HCEC 1CT (cell line): ENCODE data around the gene MRGPRF.
"Not testable (repeated sequence)": the region's sequence is repeated elsewhere in the genome, so short reads cannot be mapped to it uniquely, and the experiment has no call there.

Source experiments
- DNase-seq: peaks from one replicate; pipeline ENCODE4 v3.0.0-alpha.2; 2017

The MRGPRF gene

GRCh38 chr11:68979931-68980775 lies 32.9 kb downstream of the MRGPRF start:
- no peak for DNase-seq

DNA sequence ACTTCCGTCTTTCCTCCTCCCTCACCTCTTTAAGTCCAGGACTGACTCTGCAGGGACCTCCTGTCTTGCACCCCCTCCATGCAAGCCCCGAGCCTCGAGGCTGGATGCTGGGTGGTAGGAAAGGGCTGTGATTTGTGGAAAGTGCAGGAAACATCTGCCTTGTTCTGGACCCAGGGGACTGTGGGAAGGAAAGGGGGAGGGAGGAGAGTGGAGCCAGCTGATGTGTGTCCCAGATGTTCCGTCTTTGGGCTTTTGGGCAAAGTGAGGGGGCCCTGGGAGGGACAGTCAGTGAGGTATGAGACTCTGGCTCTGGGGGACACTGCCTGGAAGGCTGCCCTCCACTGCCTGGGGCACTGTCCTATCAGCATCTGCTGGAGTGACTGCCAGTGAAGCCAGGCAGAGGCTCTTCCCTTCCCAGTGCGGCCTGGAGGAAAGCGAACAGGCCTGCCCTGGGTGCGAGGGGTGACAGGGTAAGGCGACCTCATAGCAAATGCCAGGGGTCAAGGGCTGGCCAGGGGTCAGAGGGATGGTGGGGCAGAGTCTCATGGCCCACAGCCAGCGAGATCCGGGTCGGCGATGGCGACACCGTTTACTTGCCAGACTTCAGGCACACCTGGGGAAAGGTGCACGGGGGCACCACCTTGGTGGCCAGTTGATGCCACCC lies 34.0 kb downstream of the MRGPRF start:
- DNase-seq, result no peak

DNA sequence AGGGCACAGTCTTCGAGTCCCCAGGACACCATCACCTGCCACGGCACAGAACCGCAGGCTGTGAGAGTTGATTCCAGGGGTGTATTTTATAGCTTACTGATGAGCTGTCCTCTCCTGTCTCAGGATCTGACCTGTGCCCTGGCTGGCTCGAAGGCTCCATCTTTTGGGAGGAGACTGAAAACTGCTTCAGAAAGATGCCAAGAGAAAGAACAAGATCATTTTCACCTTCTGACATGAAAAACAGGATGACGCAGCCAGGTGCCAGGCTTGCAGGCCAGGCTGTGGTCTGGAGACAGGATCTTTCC lies 34.5 kb downstream of the MRGPRF start:
- DNase-seq, result no peak

- DNase-seq, result no peak
Observed at GRCh38 chr11:68977781-68978625, 35.0 kb downstream of the MRGPRF start.

GRCh38 chr11:68976563-68976962 lies 36.5 kb downstream of the MRGPRF start:
- no peak for DNase-seq

DNA sequence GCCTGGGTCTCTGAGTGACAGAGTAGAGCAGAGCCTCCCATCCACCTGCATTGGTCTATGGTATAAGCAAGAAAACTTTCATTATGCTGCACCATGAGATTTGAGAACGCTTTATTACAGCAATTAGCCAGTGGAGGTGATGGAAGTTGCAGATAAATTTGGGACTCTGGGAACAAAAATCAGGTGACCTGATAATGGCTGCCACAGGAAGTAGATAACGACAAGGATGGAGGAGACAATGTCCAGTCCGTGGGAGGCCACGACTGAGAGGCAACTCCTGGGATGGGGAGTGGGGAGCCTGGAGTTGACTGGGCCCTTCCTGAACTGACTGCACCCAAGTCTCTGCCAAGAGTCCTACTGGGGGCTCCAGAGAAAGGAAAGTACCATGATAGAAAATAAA lies 37.0 kb downstream of the MRGPRF start:
- no peak for DNase-seq

- no peak for DNase-seq
Observed at GRCh38 chr11:68974421-68975194, 38.4 kb downstream of the MRGPRF start.

- DNase-seq, result not testable (repeated sequence)
Observed at GRCh38 chr11:68973706-68974105, 39.3 kb downstream of the MRGPRF start.

DNA sequence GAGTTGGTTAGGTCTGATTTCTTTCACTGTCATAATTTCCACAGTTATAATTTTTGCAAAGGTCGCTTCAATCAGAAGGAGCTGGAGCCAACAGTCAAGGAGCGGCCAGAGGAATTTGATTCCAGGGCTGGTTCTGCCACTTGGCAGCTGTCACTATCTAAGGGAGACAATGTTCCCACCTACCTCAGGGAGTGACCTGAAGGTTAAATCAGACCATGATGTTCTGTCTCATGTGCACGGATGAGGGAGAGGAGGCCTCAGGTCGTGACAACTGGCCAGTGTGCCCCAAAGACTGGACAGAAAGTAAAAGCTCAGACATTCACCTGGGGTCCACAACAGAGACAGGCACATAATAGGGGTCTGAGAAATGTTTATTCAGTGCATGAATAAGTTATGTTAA lies 39.8 kb downstream of the MRGPRF start:
- DNase-seq, result no peak

GRCh38 chr11:68970921-68971636 lies 42.0 kb downstream of the MRGPRF start:
- DNase-seq, result no peak

GRCh38 chr11:68969386-68969785 lies 43.7 kb downstream of the MRGPRF start:
- no peak for DNase-seq

GRCh38 chr11:68968306-68969250 lies 44.5 kb downstream of the MRGPRF start:
- DNase-seq, result no peak

GRCh38 chr11:68966894-68967780 lies 45.9 kb downstream of the MRGPRF start:
- no peak for DNase-seq

GRCh38 chr11:68965901-68966853 lies 46.9 kb downstream of the MRGPRF start:
- DNase-seq, result no peak

DNA sequence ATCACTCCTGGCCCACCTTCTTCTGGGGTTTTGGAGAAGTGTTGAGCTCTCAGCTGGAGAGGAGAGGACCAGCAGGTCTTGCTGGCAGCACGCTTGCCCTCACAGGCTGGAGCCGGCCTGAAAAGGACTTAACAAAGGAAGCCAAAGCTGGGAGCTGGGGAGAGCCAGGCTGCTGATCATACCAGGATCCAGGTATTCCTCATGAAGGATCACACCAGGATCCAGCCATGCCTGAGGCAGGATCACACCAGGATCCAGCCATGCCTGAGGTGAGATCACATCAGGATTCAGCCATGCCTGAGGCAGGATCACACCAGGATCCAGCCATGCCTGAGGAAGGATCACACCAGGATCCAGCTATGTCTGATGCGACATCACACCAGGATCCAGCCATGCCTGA lies 49.3 kb downstream of the MRGPRF start:
- no peak for DNase-seq

DNA sequence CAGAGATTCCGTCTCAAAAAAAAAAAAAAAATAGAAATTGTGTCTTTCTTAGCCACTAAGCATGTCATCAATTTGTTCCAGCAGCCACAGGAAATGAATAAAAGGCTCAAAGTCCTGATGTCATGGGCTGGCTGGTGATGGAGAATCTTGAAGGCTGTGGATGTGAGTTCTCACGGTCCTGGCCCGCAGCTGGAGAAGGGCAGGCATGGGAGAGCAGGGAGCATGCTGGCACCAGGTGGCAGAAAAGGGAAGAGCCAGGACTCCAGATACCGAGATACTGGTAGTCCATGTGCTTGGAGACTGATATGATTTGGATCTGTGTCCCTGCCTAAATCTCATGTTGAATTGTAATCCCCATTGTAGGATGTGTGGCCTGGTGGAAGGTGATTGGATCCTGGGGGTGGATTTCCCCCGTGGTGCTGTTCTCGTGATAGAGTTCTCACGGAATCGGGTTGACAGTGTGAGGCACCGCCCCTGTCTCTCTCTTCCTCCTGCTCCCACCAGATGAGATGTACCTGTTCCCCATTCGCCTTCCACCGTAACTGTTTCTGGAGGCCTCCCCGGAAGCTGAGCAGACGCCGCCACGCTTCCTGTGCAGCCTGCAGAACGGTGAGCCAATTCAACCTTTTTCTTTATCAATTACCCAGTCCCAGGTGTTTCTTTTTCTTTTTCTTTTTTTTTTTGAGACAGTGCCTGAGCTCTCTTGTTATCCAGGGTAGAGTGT lies 50.4 kb downstream of the MRGPRF start:
- DNase-seq, result no peak

GRCh38 chr11:68961245-68961644 lies 51.8 kb downstream of the MRGPRF start:
- DNase-seq, result no peak
